ENCODE measurements around the gene NAP1L5.
A peak's percentile ranks its signal among the peaks of the same experiment; 100 is the strongest.

The NAP1L5 gene

GRCh38 chr4:88722276-88722780 is 24.7 kb upstream of the NAP1L5 start:
- DNase-seq (ENCODE audit: low read depth), result no peak

- peak; percentile 15 for DNase-seq (ENCODE audit: low read depth)
These were observed 23.1 kb upstream of the NAP1L5 start for GRCh38 chr4:88720451-88721428.

- no peak for DNase-seq (ENCODE audit: low read depth)
These were observed 21.8 kb upstream of the NAP1L5 start for GRCh38 chr4:88719381-88719780.

- no peak for DNase-seq (ENCODE audit: low read depth)
These were observed 20.5 kb upstream of the NAP1L5 start for GRCh38 chr4:88718098-88718497.

- DNase-seq (ENCODE audit: low read depth), result no peak
These were observed 16.2 kb upstream of the NAP1L5 start for GRCh38 chr4:88713782-88714181.

GRCh38 chr4:88709989-88710388 is 12.4 kb upstream of the NAP1L5 start:
- no peak for DNase-seq (ENCODE audit: low read depth)

GRCh38 chr4:88706574-88706973 is 8.9 kb upstream of the NAP1L5 start:
- peak; percentile 77 for DNase-seq (ENCODE audit: low read depth)

GRCh38 chr4:88705805-88706492 is 8.3 kb upstream of the NAP1L5 start:
- peak; percentile 44 for DNase-seq (ENCODE audit: low read depth)

GRCh38 chr4:88705223-88705622 is 7.6 kb upstream of the NAP1L5 start:
- DNase-seq (ENCODE audit: low read depth), result no peak

- no peak for DNase-seq (ENCODE audit: low read depth)
These were observed 5.2 kb upstream of the NAP1L5 start for GRCh38 chr4:88702782-88703181.

- DNase-seq (ENCODE audit: low read depth), result no peak
These were observed 890 bp upstream of the NAP1L5 start for GRCh38 chr4:88698519-88698918.

- DNase-seq (ENCODE audit: low read depth), result peak; percentile 37
These were observed 488 bp downstream of the NAP1L5 start for GRCh38 chr4:88697141-88697540.

- no peak for DNase-seq (ENCODE audit: low read depth)
These were observed 999 bp downstream of the NAP1L5 start for GRCh38 chr4:88696630-88697029.

- DNase-seq (ENCODE audit: low read depth), result no peak
These were observed 3.8 kb downstream of the NAP1L5 start for GRCh38 chr4:88693792-88694191.

- DNase-seq (ENCODE audit: low read depth), result peak; percentile 15
These were observed 7.3 kb downstream of the NAP1L5 start for GRCh38 chr4:88690355-88690754.

- DNase-seq (ENCODE audit: low read depth), result no peak
These were observed 16.4 kb downstream of the NAP1L5 start for GRCh38 chr4:88681209-88681608.

GRCh38 chr4:88675543-88675942 is 22.1 kb downstream of the NAP1L5 start:
- no peak for DNase-seq (ENCODE audit: low read depth)

- no peak for DNase-seq (ENCODE audit: low read depth)
These were observed 22.6 kb downstream of the NAP1L5 start for GRCh38 chr4:88674979-88675378.

- DNase-seq (ENCODE audit: low read depth), result no peak
These were observed 23.1 kb downstream of the NAP1L5 start for GRCh38 chr4:88674565-88674964.

GRCh38 chr4:88673886-88674285 is 23.7 kb downstream of the NAP1L5 start:
- no peak for DNase-seq (ENCODE audit: low read depth)

GRCh38 chr4:88672987-88673386 is 24.6 kb downstream of the NAP1L5 start:
- peak; percentile 31 for DNase-seq (ENCODE audit: low read depth)

GRCh38 chr4:88661739-88662138 is 35.9 kb downstream of the NAP1L5 start:
- DNase-seq (ENCODE audit: low read depth), result peak; percentile 37
